H1 (cell line): ENCODE data around the gene TXNRD3. TPM values are rescaled to one million over a fixed set of nuclear protein-coding genes. Genes with fewer than 3 reads are reported as not detected.

Experiments used
- CTCF ChIA-PET: fragments of 300-600 bp; sonication (Branson Sonifier 250); formaldehyde crosslinking; loops from one replicate; lab custom pipeline; 2021; ENCODE audit not compliant: partially characterized antibody; lab: Charles Lee
- POLR2A ChIA-PET: fragments of 300-600 bp; sonication (Branson Sonifier 250); formaldehyde crosslinking; loops from one replicate; lab custom pipeline; 2021; ENCODE audit warnings: inconsistent platforms; ENCODE audit not compliant: partially characterized antibody; lab: Charles Lee
- DNase-seq, 2 experiments: peaks; one replicate each; pipeline versions ENCODE4 v3.0.0 to v3.0.0-alpha.2; 2010 to 2022; ENCODE audit warnings: low spot score in 2 of 2, low read depth in 1 of 2, mixed read lengths in 1 of 2
- FAIRE-seq: peaks from 2 replicates; lab custom pipeline; 2011; peaks lifted over from hg19 to GRCh38; lab: Jason Lieb, UNC
- H2AFZ ChIP-seq: 2 replicates; pipeline ENCODE4 v1.8.1; 2012; ENCODE audit warnings: low read length, inconsistent platforms
- H2AK5ac ChIP-seq: 2 replicates; pipeline ENCODE4 v1.6.1; 2013; ENCODE audit warnings: low read depth, low read length
- H2BK120ac ChIP-seq: replicated peaks from 2 replicates; pipeline ENCODE3; 2013; ENCODE audit warnings: low read depth, low read length, inconsistent platforms
- H2BK12ac ChIP-seq: 2 replicates; pipeline ENCODE4 v1.6.1; 2013; ENCODE audit warnings: low read depth, low read length
- H2BK15ac ChIP-seq: 2 replicates; pipeline ENCODE4 v1.6.1; 2013; ENCODE audit warnings: low read length
- H2BK20ac ChIP-seq: 2 replicates; pipeline ENCODE4 v1.6.1; 2013; ENCODE audit warnings: low read length
- H2BK5ac ChIP-seq: 2 replicates; pipeline ENCODE4 v1.6.1; 2013; ENCODE audit warnings: low read depth, low read length
- H3K14ac ChIP-seq: 2 replicates; pipeline ENCODE4 v1.6.1; 2013; ENCODE audit warnings: inconsistent platforms; ENCODE audit not compliant: insufficient read length
- H3K18ac ChIP-seq: 2 replicates; pipeline ENCODE4 v1.6.1; 2013; ENCODE audit warnings: low read length; ENCODE audit errors: extremely low read depth
- H3K23ac ChIP-seq: 2 replicates; pipeline ENCODE4 v1.6.1; 2013; ENCODE audit warnings: inconsistent platforms; ENCODE audit not compliant: insufficient read length
- H3K23me2 ChIP-seq: 2 replicates; pipeline ENCODE4 v1.6.1; 2013; ENCODE audit warnings: low read depth, low read length
- H3K27ac ChIP-seq: 2 replicates; pipeline ENCODE4 v1.6.1; 2011; ENCODE audit warnings: low read depth, low read length, inconsistent platforms
- H3K27me3 ChIP-seq, 4 experiments: replicated peaks in 1 of 4; 1 replicate in 1 of 4; 2 replicates in 3 of 4; pipeline versions ENCODE4 v1.6.1 to v1.8.1; 2011 to 2013; ENCODE audit warnings: low read length in 3 of 4, mild to moderate bottlenecking in 3 of 4, inconsistent platforms in 2 of 4, mixed read lengths in 2 of 4, moderate library complexity in 1 of 4; ENCODE audit not compliant: control insufficient read depth in 3 of 4, insufficient read depth in 3 of 4; ENCODE audit errors: extremely low read depth in 1 of 4
- H3K36me3 ChIP-seq, 4 experiments: 2 replicates each; pipeline versions ENCODE4 v1.6.1 to v1.8.1; 2011 to 2013; ENCODE audit warnings: mild to moderate bottlenecking in 4 of 4, low read length in 3 of 4, moderate library complexity in 2 of 4, control low read depth in 1 of 4, inconsistent platforms in 1 of 4; ENCODE audit not compliant: insufficient read depth in 4 of 4, control insufficient read depth in 2 of 4
- H3K4ac ChIP-seq: replicated peaks from 2 replicates; pipeline ENCODE3; 2013; ENCODE audit warnings: low read length, low read depth, mixed read lengths, inconsistent platforms; ENCODE audit not compliant: insufficient read length
- H3K4me1 ChIP-seq, 4 experiments: replicated peaks in 1 of 4; 1 replicate in 1 of 4; 2 replicates in 3 of 4; pipeline versions ENCODE4 v1.6.1 to v1.8.1; 2011 to 2013; ENCODE audit warnings: low read length in 3 of 4, inconsistent platforms in 2 of 4, mixed read lengths in 1 of 4; ENCODE audit not compliant: insufficient read depth in 4 of 4, control insufficient read depth in 3 of 4
- H3K4me2 ChIP-seq, 2 experiments: 2 replicates each; pipeline versions ENCODE4 v1.6.1 to v1.8.1; 2011 to 2013; ENCODE audit warnings: low read depth in 2 of 2, low read length in 2 of 2, control low read depth in 1 of 2, inconsistent platforms in 1 of 2, mild to moderate bottlenecking in 1 of 2; ENCODE audit not compliant: insufficient read depth in 1 of 2
- H3K4me3 ChIP-seq, 4 experiments: fragments of 200-600, 300-600 bp in 1 of 4; sonication (generic), shearing (Covaris generic), sonication (Bioruptor Twin) in 1 of 4; 2 replicates each; pipeline versions ENCODE4 v1.5.1 to v1.8.1; 2011 to 2016; ENCODE audit warnings: low read length in 4 of 4, low read depth in 3 of 4, control low read depth in 2 of 4, inconsistent platforms in 2 of 4, mild to moderate bottlenecking in 2 of 4, mixed read lengths in 1 of 4, moderate library complexity in 1 of 4; ENCODE audit not compliant: insufficient read depth in 2 of 4; ENCODE audit errors: extremely low read depth in 1 of 4
- H3K56ac ChIP-seq: replicated peaks from 2 replicates; pipeline ENCODE3; 2013; ENCODE audit warnings: low read depth, mild to moderate bottlenecking, mixed read lengths, low read length, inconsistent platforms; ENCODE audit not compliant: insufficient read length
- H3K79me1 ChIP-seq: 2 replicates; pipeline ENCODE4 v1.6.1; 2013; ENCODE audit warnings: low read depth, low read length, control low read depth
- H3K79me2 ChIP-seq, 2 experiments: 2 replicates each; pipeline versions ENCODE4 v1.6.1 to v1.8.1; 2012 to 2013; ENCODE audit warnings: low read length in 2 of 2, mild to moderate bottlenecking in 2 of 2, inconsistent platforms in 1 of 2; ENCODE audit not compliant: insufficient read depth in 2 of 2, control insufficient read depth in 1 of 2
- H3K9ac ChIP-seq, 4 experiments: replicated peaks in 1 of 4; 1 replicate in 1 of 4; 2 replicates in 3 of 4; pipeline versions ENCODE4 v1.6.1 to v1.8.1; 2011 to 2013; ENCODE audit warnings: low read depth in 3 of 4, low read length in 3 of 4, control low read depth in 2 of 4, mild to moderate bottlenecking in 2 of 4, moderate library complexity in 2 of 4, inconsistent platforms in 1 of 4; ENCODE audit errors: extremely low read depth in 1 of 4
- H3K9me3 ChIP-seq, 2 experiments: 2 replicates each; pipeline versions ENCODE4 v1.6.1 to v1.8.1; 2012 to 2013; ENCODE audit warnings: mild to moderate bottlenecking in 2 of 2, moderate library complexity in 2 of 2, control low read depth in 1 of 2, inconsistent platforms in 1 of 2, low read depth in 1 of 2, low read length in 1 of 2, mixed read lengths in 1 of 2; ENCODE audit not compliant: insufficient read depth in 2 of 2
- H4K20me1 ChIP-seq, 2 experiments: replicated peaks in 1 of 2; 2 replicates each; pipeline versions ENCODE3 to v1.8.1; 2011 to 2013; ENCODE audit warnings: inconsistent platforms in 2 of 2, low read length in 2 of 2, mild to moderate bottlenecking in 1 of 2; ENCODE audit not compliant: insufficient read depth in 2 of 2, control insufficient read depth in 1 of 2
- H4K5ac ChIP-seq: 2 replicates; pipeline ENCODE4 v1.6.1; 2013; ENCODE audit warnings: low read length, low read depth, mixed read lengths, inconsistent platforms; ENCODE audit not compliant: insufficient read length
- H4K8ac ChIP-seq: 2 replicates; pipeline ENCODE4 v1.8.0; 2013; ENCODE audit warnings: mild to moderate bottlenecking, moderate library complexity, low read length, inconsistent platforms; ENCODE audit not compliant: insufficient read depth; ENCODE audit errors: extremely low read depth
- H4K91ac ChIP-seq: replicated peaks from 2 replicates; pipeline ENCODE3; 2013; ENCODE audit warnings: low read length, mixed read lengths, inconsistent platforms; ENCODE audit not compliant: insufficient read length
- ATF2 ChIP-seq: IDR thresholded peaks from 2 replicates; pipeline ENCODE4 v1.6.1; 2012; ENCODE audit warnings: low read length, inconsistent platforms
- KDM5A ChIP-seq: fragments of 200-600 bp; IDR thresholded peaks from 2 replicates; pipeline ENCODE4 v1.7.1; 2012; ENCODE audit warnings: mild to moderate bottlenecking, low read length, inconsistent platforms, mixed read lengths
- POLR2AphosphoS5 ChIP-seq: IDR thresholded peaks from 2 replicates; pipeline ENCODE4 v1.6.1; 2011; ENCODE audit warnings: low read depth, low read length
- POU5F1 ChIP-seq: IDR thresholded peaks from 2 replicates; pipeline ENCODE4 v1.6.1; 2011; ENCODE audit warnings: low read depth, mild to moderate bottlenecking, low read length, moderate library complexity
- SRF ChIP-seq: IDR thresholded peaks from 2 replicates; pipeline ENCODE4 v1.6.1; 2011; ENCODE audit warnings: mild to moderate bottlenecking, low read depth, low read length, moderate library complexity
- WGBS, 2 experiments: shearing (Covaris generic) in 1 of 2; methylation state at CpG; one replicate each; pipeline versions ENCODE4 v1.1.6 to v1.1.7; 2013 to 2015; ENCODE audit warnings: low lambda C conversion rate in 2 of 2, mixed read lengths in 2 of 2, inconsistent platforms in 1 of 2, low coverage in 1 of 2, missing lambda C conversion rate in 1 of 2; ENCODE audit not compliant: insufficient replicate concordance in 2 of 2, insufficient coverage in 1 of 2, insufficient read length in 1 of 2; ENCODE audit errors: extremely low coverage in 1 of 2, missing lambda C conversion rate in 1 of 2; 5-methylcytosine and 5-hydroxymethylcytosine counted together
- polyA plus RNA-seq, 7 experiments: library from polyadenylated mRNA; depleted of rRNA in 3 of 7; stranded (reverse) in 5 of 7; unstranded in 2 of 7; fragments of >200 nt in 5 of 7; fragments of 200-250 nt in 2 of 7; gene quantifications; 1 replicate in 5 of 7; 2 replicates in 1 of 7; 4 replicates in 1 of 7; pipeline versions ENCODE4 v1.2.1 to v1.2.3, GENCODE V29; 2011 to 2013; ENCODE audit warnings: missing spikeins in 2 of 7, mixed read lengths in 2 of 7
- total RNA-seq: library from RNA; stranded (reverse); fragmentation: NEBNext Ultra II Directional; extraction: Animal tissue kit (Norgen Biotek cat#: 25700); gene quantifications from 2 replicates; pipeline ENCODE4 v1.2.1, GENCODE V29; 2021

TXNRD3 gene
- total and polyA plus RNA-seq, 2 of the 8 experiments (the other 6 are each of a cell fraction or from before 2014, with no cell fraction given) = 3.4 to 4.3 TPM

- Histone ChIP-seq H4K20me1 (no peaks in the 10 kb centered on the region), H2BK120ac (no peak overlapping the region), H3K23ac (no peak overlapping the region), H3K4me3 (no peak overlapping the region), H3K79me1 (no peaks in the 10 kb centered on the region), H3K14ac (no peak overlapping the region), H2BK15ac (no peak overlapping the region), H3K4ac (no peak overlapping the region), H3K56ac (no peak overlapping the region), H2BK5ac (no peak overlapping the region), H3K18ac (no peak overlapping the region), H3K27me3 (no peaks in the 10 kb centered on the region), H3K27ac (no peak overlapping the region), H3K9me3 (no peaks in the 10 kb centered on the region), H2BK20ac (no peak overlapping the region), H4K91ac (no peak overlapping the region), H3K79me2 (no peaks in the 10 kb centered on the region), H4K8ac (no peak overlapping the region), H3K9ac (no peak overlapping the region), H2BK12ac (no peak overlapping the region), H3K36me3 (no peaks in the 10 kb centered on the region), H4K5ac (no peak overlapping the region), H3K4me1 (no peaks in the 10 kb centered on the region), H3K4me2 (no peak overlapping the region), H3K23me2 (no peaks in the 10 kb centered on the region), H2AFZ (no peak overlapping the region), H2AK5ac (no peak overlapping the region)
- DNase-seq = no peak
- CTCF ChIA-PET = interaction anchor here (0.7 kb wide), 1 partner anchor 152 kb away, joined by 3 read pairs; no protein-coding TSS in a partner anchor
- TF ChIP-seq ATF2 (no peak), POLR2AphosphoS5 (no peak), POU5F1 (no peak), KDM5A (no peak), SRF (no peak)
- WGBS, 2 experiments = 92% methylated on average over 2 of the region's 2 CpGs; no CpG with 5 or more reads in 1 of the 2 experiments
- no peak for FAIRE-seq
- POLR2A ChIA-PET = no interaction called here
Measured at GRCh38 chr3:126562737-126563276, 92.1 kb downstream of the TXNRD3 start.
